ENCODE data around the gene C1S. TPM values are rescaled to one million over a fixed set of nuclear protein-coding genes. Genes with fewer than 3 reads are reported as not detected.
"Not testable (repeated sequence)": the region's sequence is repeated elsewhere in the genome, so short reads cannot be mapped to it uniquely, and the experiment has no call there.

C1S gene
- total and polyA plus RNA-seq, 9 of the 15 experiments (the other 6 are each of a cell fraction or from before 2014, with no cell fraction given) = 0.08 to 0.84 (median 0.27) TPM

DNA sequence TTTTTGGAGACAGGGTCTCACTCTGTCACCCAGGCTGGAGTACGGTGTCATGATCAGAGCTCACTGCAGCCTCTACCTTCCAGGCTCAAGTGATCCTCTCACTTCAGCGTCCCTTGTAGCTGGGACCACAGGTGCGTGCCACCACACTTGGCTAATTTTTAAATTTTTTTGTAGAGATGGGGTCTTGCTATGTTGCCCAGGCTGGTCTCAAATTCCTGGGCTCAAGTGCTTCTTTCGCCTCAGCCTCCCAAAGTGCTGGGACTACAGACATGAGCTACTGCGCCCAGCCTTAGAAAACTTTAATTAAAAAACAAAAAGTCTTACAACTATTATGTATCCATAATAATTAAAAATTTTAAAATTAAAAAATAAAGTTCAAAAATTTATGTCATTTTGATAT, 46.7 kb downstream of the C1S start:
- TF ChIP-seq BCOR (IDR thresholded peaks at IDR 0.05) = peak; percentile 70
- TF ChIP-seq RBM25 (IDR thresholded peaks at IDR 0.05; ENCODE audit: low read depth, low read length, severe bottlenecking) = peak; percentile 43
- peak; percentile 94 for TF ChIP-seq ZNF121 (CRISPR knock-in tag; conservative IDR thresholded peaks at IDR 0.05)
- H3K79me2 ChIP-seq (ENCODE audit: control insufficient read depth, insufficient read depth, low read length) = peaks cover 41% of the 10 kb centered on the region
- H4K20me1 ChIP-seq (replicated peaks; ENCODE audit: control insufficient read depth, insufficient read depth, low read length); DNase-seq (ENCODE audit: extremely low read depth in 1 of 4, low spot score in 3 of 4); CTCF ChIA-PET (ENCODE audit: low intra/inter-chr PET ratio); H3K9ac ChIP-seq (ENCODE audit: insufficient read depth in 1 of 2, low read depth in 2 of 2, low read length in 2 of 2); H3K27ac ChIP-seq (ENCODE audit: extremely low read depth, low read depth, low read length); H3K9me3 ChIP-seq (replicated peaks; ENCODE audit: control insufficient read depth, insufficient read depth, low read depth, low read length); in situ Hi-C loops (cut with MboI); intact Hi-C loops (cut with micrococcal nuclease); FAIRE-seq; BruUV-seq (replicated peaks); H3K4me2 ChIP-seq (ENCODE audit: insufficient read depth, low read length); H3K27me3 ChIP-seq (ENCODE audit: control insufficient read depth in 2 of 2, insufficient read depth in 2 of 2, low read length in 2 of 2); H3K4me3 ChIP-seq; H2AFZ ChIP-seq (ENCODE audit: low read depth, low read length); H3K9me1 ChIP-seq (ENCODE audit: control insufficient read depth, insufficient read depth, low read length); ATAC-seq: not testable (repeated sequence)
- peaks cover 6 to 16% of the 10 kb centered on the region in 2 experiments for H3K4me1 ChIP-seq (replicated peaks in 1 of 2; ENCODE audit: control insufficient read depth in 2 of 2, insufficient read depth in 2 of 2, low read length in 2 of 2)
- WGBS (ENCODE audit: insufficient coverage, low coverage, missing lambda C conversion rate) = 100% methylated on average over 5 of the region's 5 CpGs
- peaks cover 25% of the 10 kb centered on the region; the same call in 2 of the 3 replicates for H3K36me3 ChIP-seq (ENCODE audit: control insufficient read depth, insufficient read depth, low read length)
- POLR2A ChIA-PET = interaction anchor here (0.5 to 3.3 kb wide), 7 partner anchors 11 to 387 kb away, joined by 3 to 23 read pairs (median 4); partner anchors contain the start of genes C12orf57 and RNU7-1

DNA sequence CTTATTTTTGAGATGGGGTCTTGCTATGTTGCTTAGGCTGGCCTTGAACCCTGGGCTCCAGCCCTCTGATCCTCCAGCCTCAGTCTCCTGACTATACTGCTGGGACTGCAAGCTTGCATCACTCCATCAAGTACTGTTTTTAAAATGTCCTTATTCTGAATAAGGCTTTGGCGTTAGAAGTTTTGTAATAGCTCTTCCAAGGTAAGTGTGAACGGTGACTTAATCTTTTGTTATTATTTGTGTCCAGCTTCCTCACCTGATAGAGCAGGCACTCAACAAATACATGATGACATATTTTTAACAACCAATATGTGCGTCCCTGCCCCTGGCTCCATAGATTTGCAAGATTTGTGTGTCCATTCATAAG, 47.1 kb downstream of the C1S start:
- Histone ChIP-seq H2AFZ (ENCODE audit: low read depth, low read length) (peak overlapping the region; percentile 85), H3K4me1 (replicated peaks in 1 of 2; ENCODE audit: control insufficient read depth in 2 of 2, insufficient read depth in 2 of 2, low read length in 2 of 2) (peaks cover 6 to 16% of the 10 kb centered on the region in 2 experiments), H3K4me3 (peak overlapping the region; percentile 75), H3K9me3 (replicated peaks; ENCODE audit: control insufficient read depth, insufficient read depth, low read depth, low read length) (peaks cover 3% of the 10 kb centered on the region), H3K27me3 (ENCODE audit: control insufficient read depth in 2 of 2, insufficient read depth in 2 of 2, low read length in 2 of 2) (no peaks in the 10 kb centered on the region), H3K9ac (ENCODE audit: insufficient read depth in 1 of 2, low read depth in 2 of 2, low read length in 2 of 2) (peak overlapping the region; percentile 87 to 91), H3K4me2 (ENCODE audit: insufficient read depth, low read length) (peak overlapping the region; percentile 95), H3K27ac (ENCODE audit: extremely low read depth, low read depth, low read length) (peak overlapping the region; percentile 97), H3K9me1 (ENCODE audit: control insufficient read depth, insufficient read depth, low read length) (no peaks in the 10 kb centered on the region), H3K36me3 (ENCODE audit: control insufficient read depth, insufficient read depth, low read length) (peaks cover 25% of the 10 kb centered on the region; the same call in 2 of the 3 replicates), H4K20me1 (replicated peaks; ENCODE audit: control insufficient read depth, insufficient read depth, low read length) (no peaks in the 10 kb centered on the region), H3K79me2 (ENCODE audit: control insufficient read depth, insufficient read depth, low read length) (peaks cover 41% of the 10 kb centered on the region)
- in situ Hi-C loops (cut with MboI) = no loop called here
- TF ChIP-seq, protein P1, sequence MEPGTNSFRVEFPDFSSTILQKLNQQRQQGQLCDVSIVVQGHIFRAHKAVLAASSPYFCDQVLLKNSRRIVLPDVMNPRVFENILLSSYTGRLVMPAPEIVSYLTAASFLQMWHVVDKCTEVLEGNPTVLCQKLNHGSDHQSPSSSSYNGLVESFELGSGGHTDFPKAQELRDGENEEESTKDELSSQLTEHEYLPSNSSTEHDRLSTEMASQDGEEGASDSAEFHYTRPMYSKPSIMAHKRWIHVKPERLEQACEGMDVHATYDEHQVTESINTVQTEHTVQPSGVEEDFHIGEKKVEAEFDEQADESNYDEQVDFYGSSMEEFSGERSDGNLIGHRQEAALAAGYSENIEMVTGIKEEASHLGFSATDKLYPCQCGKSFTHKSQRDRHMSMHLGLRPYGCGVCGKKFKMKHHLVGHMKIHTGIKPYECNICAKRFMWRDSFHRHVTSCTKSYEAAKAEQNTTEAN (CRISPR knock-in tag; IDR thresholded peaks at IDR 0.05) = no peak
- TF ChIP-seq NUFIP1 (IDR thresholded peaks at IDR 0.05; ENCODE audit: partially characterized antibody) (no peak), CEBPG (CRISPR knock-in tag; IDR thresholded peaks at IDR 0.05) (0 out of 2 replicates have a peak, but pooled peaks have one; percentile 39), CEBPG (tag; conservative IDR thresholded peaks at IDR 0.05 in 1 of 2, IDR thresholded peaks at IDR 0.05 in 1 of 2) (peak in 1 of 2 experiments; percentile 9; a peak in 2 of 4 replicates), ZNF444 (CRISPR knock-in tag; IDR thresholded peaks at IDR 0.05) (no peak), HLTF (IDR thresholded peaks at IDR 0.05) (no peak)
- BruUV-seq (replicated peaks) = no TSS peak
- ChIA-PET CTCF (ENCODE audit: low intra/inter-chr PET ratio) (interaction anchor here (3.3 kb wide), 1 partner anchor 47 kb away, joined by 25 read pairs; the partner anchor contains the start of gene C1S), POLR2A (interaction anchor here (0.5 to 3.3 kb wide), 12 partner anchors 12 to 474 kb away, joined by 3 to 23 read pairs (median 4); partner anchors contain the start of genes C12orf57 and RNU7-1)
- DNase-seq (ENCODE audit: extremely low read depth in 1 of 4, low spot score in 3 of 4) = no peak
- intact Hi-C loops (cut with micrococcal nuclease) = loop anchor here (2.0 kb wide), 2 partner anchors 15 to 163 kb away; partner anchors contain the start of genes C12orf57 and C1R
- peak; percentile 6 for FAIRE-seq
- ATAC-seq = no peak; the same call in 2 of the 3 replicates
- 6% methylated on average over 3 of the region's 3 CpGs for WGBS (ENCODE audit: insufficient coverage, low coverage, missing lambda C conversion rate)

All from K562 (cell line).